DOHH2 (cell line): ENCODE measurements around the gene RPS13.

Source experiments
- H3F3A ChIP-seq: fragments of 200-600 bp; sonication (generic), shearing (Covaris generic); 2 replicates; pipeline ENCODE4 v1.6.0; 2016; ENCODE audit warnings: antibody characterized with exemption, mild to moderate bottlenecking; ENCODE audit not compliant: control insufficient read depth, insufficient read depth
- H3K27ac ChIP-seq: fragments of 200-600 bp; sonication (generic); 2 replicates; pipeline ENCODE4 v1.5.1; 2014; ENCODE audit warnings: low read depth, mild to moderate bottlenecking, low read length, moderate library complexity
- H3K27me3 ChIP-seq: fragments of 200-600 bp; sonication (generic); 2 replicates; pipeline ENCODE4 v1.6.1; 2014; ENCODE audit warnings: mild to moderate bottlenecking, low read length, mixed read lengths; ENCODE audit not compliant: control insufficient read depth
- H3K36me3 ChIP-seq: fragments of 200-600 bp; sonication (generic); 2 replicates; pipeline ENCODE4 v1.6.1; 2014; ENCODE audit warnings: mild to moderate bottlenecking, low read length, moderate library complexity, mixed read lengths; ENCODE audit not compliant: control insufficient read depth
- H3K4me1 ChIP-seq: fragments of 200-600 bp; sonication (generic); 2 replicates; pipeline ENCODE4 v1.6.1; 2014; ENCODE audit warnings: mild to moderate bottlenecking, low read length, mixed read lengths; ENCODE audit not compliant: control insufficient read depth
- H3K4me2 ChIP-seq: fragments of 200-600 bp; sonication (generic); 2 replicates; pipeline ENCODE4 v1.6.0; 2014; ENCODE audit warnings: mild to moderate bottlenecking, low read length, moderate library complexity
- H3K4me3 ChIP-seq: fragments of 200-600 bp; sonication (generic); 2 replicates; pipeline ENCODE4 v1.5.1; 2014; ENCODE audit warnings: mild to moderate bottlenecking, low read length, mixed read lengths
- H3K79me2 ChIP-seq: fragments of 200-600 bp; sonication (generic); 2 replicates; pipeline ENCODE4 v1.6.1; 2014; ENCODE audit warnings: mild to moderate bottlenecking, low read length, mixed read lengths; ENCODE audit not compliant: control insufficient read depth
- H3K9me2 ChIP-seq: fragments of 200-600 bp; sonication (generic); replicated peaks from 2 replicates; pipeline ENCODE4 v1.6.1; 2014; ENCODE audit warnings: mild to moderate bottlenecking, low read length, mixed read lengths; ENCODE audit not compliant: control insufficient read depth
- H3K9me3 ChIP-seq: fragments of 200-600 bp; sonication (generic); 2 replicates; pipeline ENCODE4 v1.6.1; 2014; ENCODE audit warnings: antibody characterized with exemption, low read length, mixed read lengths; ENCODE audit not compliant: control insufficient read depth, insufficient read depth
- H4K20me1 ChIP-seq: fragments of 200-600 bp; sonication (generic); 2 replicates; pipeline ENCODE4 v1.6.0; 2014; ENCODE audit warnings: low read depth, mild to moderate bottlenecking, antibody characterized with exemption, low read length, moderate library complexity; ENCODE audit not compliant: control insufficient read depth, insufficient read depth
- EZH2phosphoT487 ChIP-seq: fragments of 200-600 bp; sonication (generic); IDR thresholded peaks from 2 replicates; pipeline ENCODE4 v1.6.1; 2017; ENCODE audit warnings: borderline replicate concordance, mild to moderate bottlenecking, antibody characterized with exemption, low read length, moderate library complexity, mixed read lengths
- TF ChIP-seq, protein P1 (sequence below): fragments of 200-600 bp; sonication (generic); IDR thresholded peaks from one replicate; pipeline ENCODE4 v1.5.1; 2014; ENCODE audit warnings: antibody characterized with exemption, mild to moderate bottlenecking, low read depth, low read length; ENCODE audit not compliant: poor library complexity, severe bottlenecking

RPS13 gene

DNA sequence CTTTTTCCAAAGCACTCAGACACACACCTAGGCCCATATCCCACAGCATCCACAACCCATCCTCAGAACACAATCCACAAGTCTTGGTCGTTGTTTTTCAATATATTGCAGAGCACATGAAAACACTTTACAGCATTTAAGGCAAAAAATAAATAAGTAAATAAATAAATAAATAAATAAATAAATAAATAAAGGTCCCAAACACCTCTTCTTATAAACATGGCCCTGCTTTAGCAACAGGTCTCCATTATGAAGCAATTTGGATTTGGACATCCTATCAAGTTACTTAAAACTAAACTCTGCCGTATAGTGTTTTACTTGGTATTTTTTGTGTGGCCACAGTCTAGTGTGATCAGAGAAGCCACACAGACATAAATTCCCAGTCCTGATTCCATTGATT, 52.5 kb downstream of the RPS13 start:
- no peaks in the 10 kb centered on the region for H4K20me1 ChIP-seq
- H3K36me3 ChIP-seq: no peaks in the 10 kb centered on the region
- H3K9me2 ChIP-seq: no peaks in the 10 kb centered on the region
- H3K27ac ChIP-seq: no peak overlapping the region
- TF ChIP-seq, protein P1, sequence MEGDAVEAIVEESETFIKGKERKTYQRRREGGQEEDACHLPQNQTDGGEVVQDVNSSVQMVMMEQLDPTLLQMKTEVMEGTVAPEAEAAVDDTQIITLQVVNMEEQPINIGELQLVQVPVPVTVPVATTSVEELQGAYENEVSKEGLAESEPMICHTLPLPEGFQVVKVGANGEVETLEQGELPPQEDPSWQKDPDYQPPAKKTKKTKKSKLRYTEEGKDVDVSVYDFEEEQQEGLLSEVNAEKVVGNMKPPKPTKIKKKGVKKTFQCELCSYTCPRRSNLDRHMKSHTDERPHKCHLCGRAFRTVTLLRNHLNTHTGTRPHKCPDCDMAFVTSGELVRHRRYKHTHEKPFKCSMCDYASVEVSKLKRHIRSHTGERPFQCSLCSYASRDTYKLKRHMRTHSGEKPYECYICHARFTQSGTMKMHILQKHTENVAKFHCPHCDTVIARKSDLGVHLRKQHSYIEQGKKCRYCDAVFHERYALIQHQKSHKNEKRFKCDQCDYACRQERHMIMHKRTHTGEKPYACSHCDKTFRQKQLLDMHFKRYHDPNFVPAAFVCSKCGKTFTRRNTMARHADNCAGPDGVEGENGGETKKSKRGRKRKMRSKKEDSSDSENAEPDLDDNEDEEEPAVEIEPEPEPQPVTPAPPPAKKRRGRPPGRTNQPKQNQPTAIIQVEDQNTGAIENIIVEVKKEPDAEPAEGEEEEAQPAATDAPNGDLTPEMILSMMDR: no peak
- TF ChIP-seq EZH2phosphoT487: no peak
- H3F3A ChIP-seq: no peaks in the 10 kb centered on the region
- H3K4me2 ChIP-seq: no peak overlapping the region
- no peaks in the 10 kb centered on the region for H3K79me2 ChIP-seq
- H3K9me3 ChIP-seq: no peaks in the 10 kb centered on the region
- peaks cover 3% of the 10 kb centered on the region for H3K27me3 ChIP-seq
- H3K4me3 ChIP-seq: no peak overlapping the region
- no peaks in the 10 kb centered on the region for H3K4me1 ChIP-seq
